GM12878 (cell line): ENCODE measurements around the gene AGXT. TPM values are rescaled to one million over a fixed set of nuclear protein-coding genes. Genes with fewer than 3 reads are reported as not detected.

ENCODE experiments used
- ATAC-seq: fragments of 200-7000 bp; cut with Tn5 transposase; 3 replicates; pipeline ENCODE4 v1.9.1; 2020; ENCODE audit warnings: mild to moderate bottlenecking, moderate library complexity
- BruUV-seq: library from RNA; stranded (reverse); fragments of 400-500 nt; replicated peaks from 2 replicates; lab custom pipeline; 2021; lab: Mats Ljungman, UMichigan
- CTCF ChIA-PET: fragments of 300-600 bp; sonication (Branson Sonifier 250); formaldehyde crosslinking; extraction: SDS; loops from one replicate; lab custom pipeline; 2021; ENCODE audit warnings: inconsistent platforms; lab: Yijun Ruan, JAX
- POLR2A ChIA-PET: fragments of 350-600 bp; formaldehyde crosslinking; extraction: SDS; loops from one replicate; lab custom pipeline; 2021; ENCODE audit warnings: inconsistent platforms; lab: Charles Lee
- RAD21 ChIA-PET: fragments of 300-600 bp; sonication (Branson Sonifier 250); formaldehyde crosslinking; loops from one replicate; lab custom pipeline; 2023; ENCODE audit warnings: antibody characterized with exemption; ENCODE audit not compliant: unreplicated experiment; lab: Charles Lee
- SMC1A ChIA-PET: fragments of 300-600 bp; sonication (Branson Sonifier 250); formaldehyde crosslinking; loops from one replicate; lab custom pipeline; 2023; ENCODE audit not compliant: unreplicated experiment, uncharacterized antibody; lab: Charles Lee
- DNase-seq: peaks from one replicate; pipeline ENCODE4 v3.0.0-alpha.2; 2011; ENCODE audit warnings: low read depth, low spot score
- FAIRE-seq: peaks from 3 replicates; lab custom pipeline; 2011; peaks lifted over from hg19 to GRCh38; lab: Jason Lieb, UNC
- H2AFZ ChIP-seq: 2 replicates; pipeline ENCODE4 v1.6.0; 2011; ENCODE audit warnings: low read depth, low read length, control low read depth; ENCODE audit not compliant: control insufficient read depth
- H3K27ac ChIP-seq: 2 replicates; pipeline ENCODE4 v1.5.1; 2011; ENCODE audit warnings: control low read depth; ENCODE audit not compliant: control insufficient read depth, insufficient read depth
- H3K27me3 ChIP-seq, 2 experiments: replicated peaks in 1 of 2; 2 replicates each; pipeline versions ENCODE4 v1.6.0 to v1.6.1; 2011; ENCODE audit warnings: low read length in 1 of 2; ENCODE audit not compliant: control insufficient read depth in 2 of 2, insufficient read depth in 2 of 2
- H3K36me3 ChIP-seq, 2 experiments: 2 replicates each; pipeline ENCODE4 v1.5.1; 2011; ENCODE audit warnings: low read length in 1 of 2; ENCODE audit not compliant: control insufficient read depth in 2 of 2, insufficient read depth in 2 of 2
- H3K4me1 ChIP-seq: 2 replicates; pipeline ENCODE4 v1.6.1; 2011; ENCODE audit warnings: mild to moderate bottlenecking, low read length, moderate library complexity, mixed read lengths; ENCODE audit not compliant: control insufficient read depth, insufficient read depth
- H3K4me2 ChIP-seq: 2 replicates; pipeline ENCODE4 v1.6.0; 2011; ENCODE audit warnings: control low read depth; ENCODE audit not compliant: control insufficient read depth, insufficient read depth
- H3K4me3 ChIP-seq: fragments of 200-600 bp; sonication (generic); 2 replicates; pipeline ENCODE4 v1.5.1; 2016
- H3K79me2 ChIP-seq: 2 replicates; pipeline ENCODE4 v1.6.0; 2011; ENCODE audit warnings: low read length; ENCODE audit not compliant: control insufficient read depth, insufficient read depth
- H3K9ac ChIP-seq: 2 replicates; pipeline ENCODE4 v1.8.0; 2011; ENCODE audit warnings: low read length, control low read depth, mixed read lengths; ENCODE audit not compliant: control insufficient read depth, insufficient read depth
- H3K9me3 ChIP-seq: replicated peaks from 3 replicates; pipeline ENCODE4 v1.5.1; 2011; ENCODE audit warnings: mild to moderate bottlenecking, low read length; ENCODE audit not compliant: control insufficient read depth, insufficient read depth
- H4K20me1 ChIP-seq: 2 replicates; pipeline ENCODE4 v1.6.0; 2011; ENCODE audit not compliant: control insufficient read depth, insufficient read depth
- ATF3 ChIP-seq: IDR thresholded peaks from 2 replicates; pipeline ENCODE4 v1.6.1; 2011; ENCODE audit warnings: low read depth, mild to moderate bottlenecking, low read length, moderate library complexity, borderline replicate concordance; ENCODE audit errors: extremely low read depth
- CREM ChIP-seq: IDR thresholded peaks from 2 replicates; pipeline ENCODE4 v1.6.1; 2014; ENCODE audit warnings: antibody characterized with exemption, low read depth
- FOS ChIP-seq: IDR thresholded peaks from 3 replicates; pipeline ENCODE4 v1.6.1; 2011; ENCODE audit warnings: borderline replicate concordance; ENCODE audit not compliant: insufficient read length; ENCODE audit errors: extremely low read depth
- NRF1 ChIP-seq: conservative IDR thresholded peaks from 2 replicates; pipeline ENCODE4 v1.6.1; 2011; ENCODE audit warnings: mild to moderate bottlenecking, low read depth, low read length, improper control_type of control experiment
- PAX8 ChIP-seq: fragments of 450-650 bp; IDR thresholded peaks from 2 replicates; pipeline ENCODE4 v1.6.1; 2017; ENCODE audit warnings: mild to moderate bottlenecking, moderate library complexity
- SREBF1 ChIP-seq: IDR thresholded peaks from 2 replicates; pipeline ENCODE4 v1.6.1; 2012; ENCODE audit warnings: mild to moderate bottlenecking, low read length
- ZNF207 ChIP-seq: fragments of 450-650 bp; IDR thresholded peaks from 2 replicates; pipeline ENCODE4 v1.6.1; 2014; ENCODE audit warnings: antibody characterized with exemption, mild to moderate bottlenecking, borderline replicate concordance
- ZSCAN29 ChIP-seq: fragments of 450-650 bp; IDR thresholded peaks from 2 replicates; pipeline ENCODE4 v1.6.1; 2017; ENCODE audit warnings: mild to moderate bottlenecking, moderate library complexity
- WGBS: methylation state at CpG from one replicate; pipeline ENCODE4 v1.1.6; 2016; ENCODE audit warnings: low lambda C conversion rate; ENCODE audit not compliant: insufficient replicate concordance, insufficient coverage; ENCODE audit errors: missing lambda C conversion rate; 5-methylcytosine and 5-hydroxymethylcytosine counted together
- in situ Hi-C: fragments of 300-500 bp; cut with MboI; formaldehyde crosslinking; loops from 9 replicates; pipeline ENCODE4 v1.14.3; 2018; ENCODE audit warnings: mixed read lengths
- intact Hi-C: fragments of 100-400 bp; cut with micrococcal nuclease; formaldehyde crosslinking; loops from one replicate; pipeline ENCODE4 v1.14.2; 2022; ENCODE audit not compliant: unreplicated experiment
- polyA plus RNA-seq, 11 experiments: library from polyadenylated mRNA; depleted of rRNA in 4 of 11; unstranded in 6 of 11; stranded (reverse) in 5 of 11; fragments of >200 nt; fragmentation: Nextera tagmentation in 4 of 11; fragmentation: Illumina TruSeq in 1 of 11; extraction: Ambion mirVana in 4 of 11; extraction: Trizol in 1 of 11; gene quantifications; 1 replicate in 1 of 11; 2 replicates in 10 of 11; pipeline versions ENCODE4 v1.2.1 to v1.2.3, GENCODE V29; 2011 to 2016; ENCODE audit warnings: inconsistent platforms in 2 of 11, missing spikeins in 2 of 11, low read depth in 1 of 11
- total RNA-seq, 4 experiments: library from RNA; depleted of rRNA in 3 of 4; stranded (reverse); fragments of >200 nt in 3 of 4; fragmentation: Illumina TruSeq in 1 of 4; extraction: Trizol in 1 of 4; gene quantifications; 2 replicates each; pipeline versions ENCODE4 v1.2.1 to v1.2.3, GENCODE V29; 2013 to 2021

Gene AGXT
- total and polyA plus RNA-seq, 10 of the 15 experiments (the other 5 are each of a cell fraction or from before 2014, with no cell fraction given), result 0.18 TPM; not detected in 9

- Histone ChIP-seq H3K4me2 (no peak overlapping the region), H2AFZ (no peak overlapping the region), H3K4me1 (no peaks in the 10 kb centered on the region), H3K9me3 (peaks cover 1% of the 10 kb centered on the region; the same call in 1 of the 3 replicates), H4K20me1 (no peaks in the 10 kb centered on the region), H3K27ac (no peak overlapping the region), H3K9ac (no peak overlapping the region), H3K36me3 (no peaks in the 10 kb centered on the region), H3K4me3 (no peak overlapping the region), H3K27me3 (peaks cover 1 to 6% of the 10 kb centered on the region in 2 experiments; a peak in 2 of 4 replicates), H3K79me2 (no peaks in the 10 kb centered on the region)
- DNase-seq (no peak), FAIRE-seq (no peak), ATAC-seq (no peak)
- POLR2A ChIA-PET, result no interaction called here
- SMC1A ChIA-PET, result no interaction called here
- intact Hi-C loops (loop anchor here (10.0 kb wide), 1 partner anchor 357 kb away; no protein-coding TSS in a partner anchor), in situ Hi-C loops (loop anchor here (10.0 kb wide), 1 partner anchor 797 kb away; no protein-coding TSS in a partner anchor)
- 45% methylated on average over 21 of the region's 21 CpGs for WGBS
- RAD21 ChIA-PET, result no interaction called here
- no TSS peak for BruUV-seq
- TF ChIP-seq PAX8 (no peak), ZNF207 (no peak), FOS (no peak)
- CTCF ChIA-PET, result no interaction called here
Measured at GRCh38 chr2:240857039-240858008, 11.3 kb upstream of the AGXT start.

- ChIA-PET SMC1A (no interaction called here), CTCF (no interaction called here), POLR2A (no interaction called here), RAD21 (no interaction called here)
- ATAC-seq (no peak), FAIRE-seq (no peak), DNase-seq (no peak)
- Histone ChIP-seq H3K27me3 (peaks cover 1 to 6% of the 10 kb centered on the region in 2 experiments; a peak in 2 of 4 replicates), H3K4me2 (no peak overlapping the region), H3K4me1 (no peaks in the 10 kb centered on the region), H3K36me3 (no peaks in the 10 kb centered on the region), H3K4me3 (no peak overlapping the region), H4K20me1 (no peaks in the 10 kb centered on the region), H2AFZ (no peak overlapping the region), H3K79me2 (no peaks in the 10 kb centered on the region), H3K9me3 (peaks cover 1% of the 10 kb centered on the region; the same call in 1 of the 3 replicates), H3K27ac (no peak overlapping the region), H3K9ac (no peak overlapping the region)
- 19% methylated on average over 12 of the region's 13 CpGs for WGBS
- in situ Hi-C loops (loop anchor here (10.0 kb wide), 1 partner anchor 796 kb away; no protein-coding TSS in a partner anchor), intact Hi-C loops (loop anchor here (10.0 kb wide), 1 partner anchor 356 kb away; no protein-coding TSS in a partner anchor)
- TF ChIP-seq ZSCAN29, result no peak
- TF ChIP-seq ATF3, result no peak
- no peak for TF ChIP-seq CREM
- TF ChIP-seq SREBF1, result no peak
- no peak for TF ChIP-seq NRF1
- BruUV-seq, result no TSS peak
Measured at GRCh38 chr2:240858321-240858720, 10.3 kb upstream of the AGXT start.
